Measurements from ENCODE around the gene ARHGAP32.
A peak's percentile ranks its signal among the peaks of the same experiment; 100 is the strongest.
"Not testable (repeated sequence)": the region's sequence is repeated elsewhere in the genome, so short reads cannot be mapped to it uniquely, and the experiment has no call there.

Gene ARHGAP32

DNA sequence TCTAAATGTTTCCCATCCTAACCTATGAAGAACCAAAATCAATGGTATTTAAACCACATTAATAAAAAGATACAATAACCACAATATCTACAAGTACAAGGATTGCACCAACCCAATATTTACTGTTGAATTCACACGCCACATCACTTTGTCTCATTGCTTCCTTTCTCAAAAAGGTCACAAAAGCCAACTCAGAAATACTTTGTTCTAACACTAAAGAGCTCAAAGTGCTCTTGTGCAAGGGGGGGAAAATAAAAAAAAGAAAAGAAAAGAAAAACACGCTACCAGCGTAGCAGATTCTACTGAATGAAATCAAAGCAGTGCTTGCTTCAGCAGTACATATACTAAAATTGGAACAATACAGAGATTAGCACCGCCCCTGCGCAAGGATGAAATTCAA, 10.5 kb upstream of the ARHGAP32 start:
- no peak for DNase-seq (ENCODE audit: low read depth in 2 of 2)

DNA sequence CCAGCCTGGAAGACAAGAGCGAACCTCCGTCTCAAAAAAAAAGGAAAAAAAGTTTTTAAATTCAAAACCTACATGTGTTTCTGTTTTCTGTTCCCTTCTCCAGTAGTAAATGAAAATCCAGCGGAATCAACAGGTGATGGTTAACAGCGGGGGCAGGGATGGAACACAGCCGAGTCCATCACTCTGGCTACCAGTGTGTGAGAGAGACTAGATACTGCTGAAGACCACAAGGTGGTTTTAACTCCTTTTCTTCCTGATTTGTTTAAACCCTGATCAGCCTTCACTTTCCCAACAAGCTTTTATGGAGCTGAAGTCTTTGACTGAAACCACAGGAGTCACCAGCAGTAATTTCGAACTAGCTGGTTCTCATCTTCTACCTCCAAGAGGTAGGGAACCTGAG, 3.6 kb upstream of the ARHGAP32 start:
- DNase-seq (ENCODE audit: low read depth in 2 of 2), result no peak

DNA sequence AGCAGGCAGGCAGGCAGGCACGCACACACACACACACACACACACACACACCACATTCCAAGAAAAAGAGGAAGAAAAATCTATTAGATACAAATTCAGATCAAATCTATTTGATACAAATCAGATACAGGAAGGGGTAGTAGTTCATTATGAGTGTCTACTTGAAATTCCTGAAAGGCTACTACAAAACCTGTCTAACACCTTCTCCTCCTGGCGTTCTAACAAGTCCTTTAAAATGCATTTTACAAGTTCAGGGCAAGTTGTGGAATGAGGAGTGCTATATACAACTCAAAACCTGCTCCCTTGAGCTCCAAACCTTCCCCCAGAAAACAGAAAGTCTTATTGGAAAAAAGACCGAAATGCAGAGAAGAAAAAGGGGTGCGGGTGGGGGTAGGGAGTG, 476 bp downstream of the ARHGAP32 start:
- no peak for DNase-seq (ENCODE audit: low read depth in 2 of 2)

DNA sequence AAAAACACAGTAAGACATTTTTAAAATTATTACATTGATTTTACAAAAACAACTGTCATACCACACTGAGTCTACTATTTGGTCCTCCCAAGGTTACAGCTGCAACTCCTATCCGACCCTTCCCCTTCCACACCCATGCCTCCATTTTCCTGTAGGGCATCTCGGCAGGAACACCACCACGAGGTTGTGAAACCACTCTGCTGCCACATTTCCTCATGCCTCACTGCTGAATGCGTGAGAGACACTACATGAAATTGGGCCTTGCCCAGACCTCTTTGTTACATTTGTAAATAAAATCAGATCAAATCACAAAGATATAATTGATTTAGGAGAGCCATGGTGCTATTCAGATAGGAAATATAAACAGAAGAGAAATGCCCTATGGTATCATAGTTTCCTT, 2.0 kb downstream of the ARHGAP32 start:
- no peak for DNase-seq (ENCODE audit: low read depth in 2 of 2)

DNA sequence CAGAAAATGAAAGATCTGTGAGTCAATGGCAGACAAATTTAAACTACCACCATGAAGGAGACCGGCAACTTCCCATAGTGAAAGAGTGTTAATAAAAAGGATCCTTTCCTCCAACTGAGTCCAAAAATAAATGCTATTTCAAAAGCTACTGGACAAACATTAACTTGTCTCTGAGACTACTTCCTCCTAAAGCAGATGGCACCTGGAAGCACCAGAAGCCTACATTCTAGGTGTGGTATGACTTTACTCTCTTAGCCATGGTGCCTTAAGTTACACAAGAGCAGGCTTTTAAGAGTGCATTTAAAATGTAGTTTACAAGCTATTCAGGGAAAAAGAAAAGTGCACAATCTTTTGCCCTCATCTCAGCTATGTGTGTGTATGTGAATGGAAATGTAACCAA, 2.5 kb downstream of the ARHGAP32 start:
- no peak for DNase-seq (ENCODE audit: low read depth in 2 of 2)

DNA sequence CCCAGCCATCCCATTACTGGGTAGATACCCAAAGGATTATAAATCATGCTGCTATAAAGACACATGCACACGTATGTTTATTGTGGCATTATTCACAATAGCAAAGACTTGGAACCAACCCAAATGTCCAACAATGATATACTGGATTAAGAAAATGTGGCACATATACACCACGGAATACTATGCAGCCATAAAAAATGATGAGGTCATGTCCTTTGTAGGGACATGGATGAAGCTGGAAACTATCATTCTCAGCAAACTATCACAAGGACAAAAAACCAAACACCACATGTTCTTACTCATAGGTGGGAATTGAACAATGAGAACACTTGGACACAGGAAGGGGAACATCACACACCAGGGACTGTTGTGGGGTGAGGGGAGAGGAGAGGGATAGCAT, 7.0 kb downstream of the ARHGAP32 start:
- not testable (repeated sequence) for DNase-seq (ENCODE audit: low read depth in 2 of 2)

DNA sequence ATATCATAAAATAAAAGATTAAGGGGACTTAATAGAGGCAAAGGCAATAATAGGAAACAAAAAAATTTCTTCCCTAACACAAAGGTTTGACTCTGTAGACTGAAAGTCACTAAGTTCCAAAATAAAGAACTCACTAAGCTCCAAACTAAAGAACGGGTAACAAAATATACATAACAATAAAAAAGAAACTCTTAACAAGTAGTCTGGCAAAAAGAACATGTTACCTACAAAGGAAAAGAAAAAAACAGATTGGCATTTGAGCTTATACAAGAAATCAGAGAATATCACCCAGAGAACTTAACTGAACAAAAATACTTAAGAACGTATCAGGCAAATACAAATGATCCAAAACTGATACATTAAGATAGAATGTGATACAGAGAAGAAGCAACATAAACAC, 7.5 kb downstream of the ARHGAP32 start:
- DNase-seq (ENCODE audit: low read depth in 2 of 2), result no peak

GRCh38 chr11:129167315-129167714, 24.8 kb downstream of the ARHGAP32 start:
- DNase-seq (ENCODE audit: low read depth in 2 of 2), result no peak

GRCh38 chr11:129163714-129164164, 28.4 kb downstream of the ARHGAP32 start:
- DNase-seq (ENCODE audit: low read depth in 2 of 2), result no peak

- DNase-seq (ENCODE audit: low read depth in 2 of 2), result not testable (repeated sequence)
These were observed 35.0 kb downstream of the ARHGAP32 start for GRCh38 chr11:129157080-129157479.

- DNase-seq (ENCODE audit: low read depth in 2 of 2), result no peak
These were observed 36.4 kb downstream of the ARHGAP32 start for GRCh38 chr11:129155745-129156144.

- DNase-seq (ENCODE audit: low read depth in 2 of 2), result no peak
These were observed 43.6 kb downstream of the ARHGAP32 start for GRCh38 chr11:129148487-129148886.

- DNase-seq (ENCODE audit: low read depth in 2 of 2), result no peak
These were observed 45.9 kb downstream of the ARHGAP32 start for GRCh38 chr11:129146191-129146590.

GRCh38 chr11:129145276-129145675, 46.8 kb downstream of the ARHGAP32 start:
- DNase-seq (ENCODE audit: low read depth in 2 of 2), result no peak

DNA sequence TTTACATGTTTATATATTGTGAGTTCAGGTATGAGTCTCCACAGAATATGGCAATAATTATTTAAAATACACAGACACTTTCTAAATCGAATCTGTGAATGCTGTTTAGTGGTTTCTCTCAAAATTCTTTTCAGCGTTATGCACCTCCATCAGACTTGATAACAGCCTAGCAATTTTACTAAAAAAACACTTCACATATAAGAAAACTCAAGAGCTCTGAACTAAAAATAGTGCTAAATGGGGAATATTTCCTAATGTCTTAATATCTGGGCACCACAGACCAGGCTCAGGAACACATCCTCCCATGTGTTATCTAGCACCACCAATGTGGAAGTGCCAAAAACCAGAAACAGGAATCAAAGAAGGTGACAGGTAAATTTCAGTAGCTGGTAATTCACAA, 47.9 kb downstream of the ARHGAP32 start:
- no peak for DNase-seq (ENCODE audit: low read depth in 2 of 2)

DNA sequence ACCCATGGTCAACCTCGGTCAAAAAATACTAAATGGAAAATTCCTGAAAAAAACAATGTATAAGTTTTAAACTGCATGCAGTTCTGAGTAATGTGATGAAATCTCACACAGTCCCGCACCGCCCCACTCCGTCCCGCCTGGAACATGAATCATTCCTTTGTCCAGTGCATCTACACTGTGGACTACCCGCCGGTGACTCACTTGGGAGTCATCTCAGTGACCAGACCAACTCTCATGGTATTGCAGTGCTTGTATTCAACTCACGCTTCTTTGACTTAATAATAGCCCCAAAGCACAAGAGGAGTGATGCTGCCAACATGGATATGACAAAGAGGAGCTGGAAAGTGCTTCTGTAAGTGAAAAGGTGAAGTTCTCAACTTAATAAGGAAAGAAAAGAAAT, 48.8 kb downstream of the ARHGAP32 start:
- no peak for DNase-seq (ENCODE audit: low read depth in 2 of 2)

- DNase-seq (ENCODE audit: low read depth in 2 of 2), result no peak
These were observed 50.2 kb downstream of the ARHGAP32 start for GRCh38 chr11:129141748-129142523.

GRCh38 chr11:129131316-129131715, 60.8 kb downstream of the ARHGAP32 start:
- DNase-seq (ENCODE audit: low read depth in 2 of 2), result no peak

GRCh38 chr11:129128881-129129620, 63.1 kb downstream of the ARHGAP32 start:
- DNase-seq (ENCODE audit: low read depth in 2 of 2), result not testable (repeated sequence)

- DNase-seq (ENCODE audit: low read depth in 2 of 2), result no peak
These were observed 73.1 kb downstream of the ARHGAP32 start for GRCh38 chr11:129119036-129119435.

GRCh38 chr11:129117595-129118350, 74.4 kb downstream of the ARHGAP32 start:
- peak in 1 of 2 experiments; percentile 8 for DNase-seq (ENCODE audit: low read depth in 2 of 2)
